HG03196 (cell line): ENCODE data around the gene MTM1.

Experiments used
- ATAC-seq: cut with Tn5 transposase; IDR thresholded peaks from one replicate; pipeline ENCODE4 v1.9.1; 2021; ENCODE audit not compliant: unreplicated experiment

The MTM1 gene

GRCh38 chrX:150703695-150703974 lies 135.2 kb downstream of the MTM1 start:
- no peak for ATAC-seq

- ATAC-seq, result no peak
Observed at GRCh38 chrX:150704030-150704613, 135.7 kb downstream of the MTM1 start.

GRCh38 chrX:150712619-150713018 lies 144.2 kb downstream of the MTM1 start:
- ATAC-seq, result no peak

GRCh38 chrX:150715184-150715583 lies 146.8 kb downstream of the MTM1 start:
- no peak for ATAC-seq

GRCh38 chrX:150719621-150720020 lies 151.2 kb downstream of the MTM1 start:
- ATAC-seq, result no peak
